HCT116 (cell line): ENCODE data around the gene VCAN.

Experiments used
- ATF3 ChIP-seq: IDR thresholded peaks from 2 replicates; pipeline ENCODE4 v1.6.1; 2012
- EZH2 ChIP-seq: fragments of 200-600 bp; sonication (generic); IDR thresholded peaks from 2 replicates; pipeline ENCODE4 v1.6.1; 2017; ENCODE audit warnings: antibody characterized with exemption, mixed run types
- FOSL1 ChIP-seq: IDR thresholded peaks from 2 replicates; pipeline ENCODE4 v1.6.1; 2012; ENCODE audit warnings: low read depth
- POLR2A ChIP-seq: IDR thresholded peaks from 2 replicates; pipeline ENCODE4 v1.7.0; 2011; ENCODE audit warnings: borderline replicate concordance; ENCODE audit not compliant: insufficient read depth, insufficient read length; ENCODE audit errors: extremely low read depth
- POLR2AphosphoS5 ChIP-seq: IDR thresholded peaks from 2 replicates; pipeline ENCODE4 v1.6.1; 2011; ENCODE audit warnings: mild to moderate bottlenecking, low read depth, low read length, moderate library complexity
- SP1 ChIP-seq: IDR thresholded peaks from 2 replicates; pipeline ENCODE4 v1.6.1; 2012; ENCODE audit warnings: low read depth
- YY1 ChIP-seq: IDR thresholded peaks from 2 replicates; pipeline ENCODE4 v1.6.1; 2011; ENCODE audit warnings: low read length, low read depth, moderate library complexity, mild to moderate bottlenecking; ENCODE audit not compliant: insufficient replicate concordance; ENCODE audit errors: extremely low read depth
- ZNF274 ChIP-seq: fragments of 200-500 bp; sonication (Bioruptor generic); IDR thresholded peaks from 2 replicates; pipeline ENCODE4 v1.6.1; 2014; ENCODE audit warnings: mild to moderate bottlenecking, low read depth, low read length, inconsistent platforms
- TF ChIP-seq, protein P1 (sequence below), 3 experiments: fragments of 200-600 bp in 1 of 3; sonication (generic) in 1 of 3; IDR thresholded peaks in 2 of 3; conservative IDR thresholded peaks in 1 of 3; 2 replicates each; pipeline ENCODE4 v1.5.1; 2012 to 2017; ENCODE audit warnings: low read depth in 2 of 3, low read length in 2 of 3, antibody characterized with exemption in 1 of 3, borderline replicate concordance in 1 of 3, control low read depth in 1 of 3, mild to moderate bottlenecking in 1 of 3, mixed read lengths in 1 of 3, mixed run types in 1 of 3, moderate library complexity in 1 of 3; ENCODE audit not compliant: insufficient read depth in 1 of 3

- TF ChIP-seq SP1, result no peak
- TF ChIP-seq, protein P1, sequence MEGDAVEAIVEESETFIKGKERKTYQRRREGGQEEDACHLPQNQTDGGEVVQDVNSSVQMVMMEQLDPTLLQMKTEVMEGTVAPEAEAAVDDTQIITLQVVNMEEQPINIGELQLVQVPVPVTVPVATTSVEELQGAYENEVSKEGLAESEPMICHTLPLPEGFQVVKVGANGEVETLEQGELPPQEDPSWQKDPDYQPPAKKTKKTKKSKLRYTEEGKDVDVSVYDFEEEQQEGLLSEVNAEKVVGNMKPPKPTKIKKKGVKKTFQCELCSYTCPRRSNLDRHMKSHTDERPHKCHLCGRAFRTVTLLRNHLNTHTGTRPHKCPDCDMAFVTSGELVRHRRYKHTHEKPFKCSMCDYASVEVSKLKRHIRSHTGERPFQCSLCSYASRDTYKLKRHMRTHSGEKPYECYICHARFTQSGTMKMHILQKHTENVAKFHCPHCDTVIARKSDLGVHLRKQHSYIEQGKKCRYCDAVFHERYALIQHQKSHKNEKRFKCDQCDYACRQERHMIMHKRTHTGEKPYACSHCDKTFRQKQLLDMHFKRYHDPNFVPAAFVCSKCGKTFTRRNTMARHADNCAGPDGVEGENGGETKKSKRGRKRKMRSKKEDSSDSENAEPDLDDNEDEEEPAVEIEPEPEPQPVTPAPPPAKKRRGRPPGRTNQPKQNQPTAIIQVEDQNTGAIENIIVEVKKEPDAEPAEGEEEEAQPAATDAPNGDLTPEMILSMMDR (IDR thresholded peaks at IDR 0.05 in 2 of 3, conservative IDR thresholded peaks at IDR 0.05 in 1 of 3; ENCODE audit: borderline replicate concordance in 1 of 3, insufficient read depth in 1 of 3, low read depth in 2 of 3, low read length in 2 of 3), result no peak
- no peak for TF ChIP-seq ATF3
- TF ChIP-seq EZH2, result no peak
- no peak for TF ChIP-seq POLR2A
- no peak for TF ChIP-seq ZNF274
- TF ChIP-seq YY1, result no peak
- no peak for TF ChIP-seq FOSL1
- TF ChIP-seq POLR2AphosphoS5, result no peak
Observed at GRCh38 chr5:83433891-83434290, 37.7 kb upstream of the VCAN start.
